RWPE1 (cell line): Measurements from ENCODE around the gene SYN1.
A peak's percentile ranks its signal among the peaks of the same experiment; 100 is the strongest.

Experiments
- CTCF ChIA-PET: fragments of 350-600 bp; sonication (Branson Sonifier 250); formaldehyde crosslinking; extraction: SDS; loops from one replicate; lab custom pipeline; 2021; lab: Yijun Ruan, JAX
- POLR2A ChIA-PET: fragments of 400-600 bp; formaldehyde crosslinking; extraction: SDS; loops from one replicate; lab custom pipeline; 2020; ENCODE audit warnings: antibody characterized with exemption; ENCODE audit not compliant: low non-redundant PET; lab: Yijun Ruan, JAX
- DNase-seq: peaks from one replicate; pipeline ENCODE4 v3.0.0; 2012; ENCODE audit warnings: low spot score
- H3K27ac ChIP-seq: fragments of 450-650 bp; 2 replicates; pipeline ENCODE4 v1.5.1; 2017
- CTCF ChIP-seq: fragments of 450-650 bp; conservative IDR thresholded peaks from 2 replicates; pipeline ENCODE4 v1.5.1; 2017; ENCODE audit warnings: low read depth, mild to moderate bottlenecking

The SYN1 gene

GRCh38 chrX:47558436-47558835 lies 61.2 kb downstream of the SYN1 start:
- ChIA-PET POLR2A (no interaction called here), CTCF (no interaction called here)
- no peak for DNase-seq
- no peak overlapping the region for H3K27ac ChIP-seq
- TF ChIP-seq CTCF: no peak

- DNase-seq: peak; percentile 79
- H3K27ac ChIP-seq: peak overlapping the region; percentile 80
- TF ChIP-seq CTCF: no peak
- ChIA-PET POLR2A (no interaction called here), CTCF (interaction anchor here (0.7 kb wide), 1 partner anchor 298 kb away, joined by 4 read pairs; no protein-coding TSS in a partner anchor)
Measured at GRCh38 chrX:47556045-47556623, 63.5 kb downstream of the SYN1 start.

GRCh38 chrX:47543496-47543895 lies 76.2 kb downstream of the SYN1 start:
- no peak for TF ChIP-seq CTCF
- POLR2A ChIA-PET: no interaction called here
- no peak overlapping the region for H3K27ac ChIP-seq
- CTCF ChIA-PET: no interaction called here
- no peak for DNase-seq

GRCh38 chrX:47540754-47541538 lies 78.7 kb downstream of the SYN1 start:
- ChIA-PET CTCF (interaction anchor here (0.5 to 1.1 kb wide), 4 partner anchors 17 to 156 kb away, joined by 3 to 4 read pairs (median 4); no protein-coding TSS in a partner anchor), POLR2A (no interaction called here)
- peak overlapping the region; percentile 62 for H3K27ac ChIP-seq
- DNase-seq: peak; percentile 87
- TF ChIP-seq CTCF: peak; percentile 69

- DNase-seq: no peak
- no peak overlapping the region for H3K27ac ChIP-seq
- ChIA-PET POLR2A (no interaction called here), CTCF (interaction anchor here (0.6 kb wide), 1 partner anchor 155 kb away, joined by 3 read pairs; no protein-coding TSS in a partner anchor)
- no peak for TF ChIP-seq CTCF
Measured at GRCh38 chrX:47539860-47540259, 79.8 kb downstream of the SYN1 start.

DNA sequence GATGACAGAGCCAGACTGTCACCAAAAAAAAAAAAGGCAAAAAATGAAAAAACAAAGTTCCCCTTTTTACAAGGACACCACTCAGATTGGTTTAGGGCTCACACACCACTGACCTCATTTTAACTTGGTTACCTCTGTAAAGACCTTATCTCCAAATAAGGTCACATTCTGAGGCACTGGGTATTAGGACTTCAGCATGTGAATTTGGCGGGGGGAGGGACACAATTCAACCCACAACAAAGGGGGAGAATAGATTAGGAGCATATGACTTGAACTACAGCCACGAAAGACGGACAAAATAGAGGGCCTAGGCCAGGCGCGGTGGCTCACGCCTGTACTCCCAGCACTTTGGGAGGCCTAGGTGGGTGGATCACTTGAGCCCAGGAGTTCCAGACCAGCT lies 89.6 kb downstream of the SYN1 start:
- H3K27ac ChIP-seq: no peak overlapping the region
- no peak for DNase-seq
- ChIA-PET POLR2A (no interaction called here), CTCF (no interaction called here)
- TF ChIP-seq CTCF: no peak
